ENCODE data around the gene KCNA1.

- no peak for TF ChIP-seq ZFX (IDR thresholded peaks at IDR 0.05; ENCODE audit: borderline replicate concordance)
- TF ChIP-seq CTCF (IDR thresholded peaks at IDR 0.05): no peak
These were observed 50.3 kb downstream of the KCNA1 start for GRCh38 chr12:4960030-4960429.
